ENCODE results near the gene NSD2.
"Not testable (repeated sequence)": the region's sequence is repeated elsewhere in the genome, so short reads cannot be mapped to it uniquely, and the experiment has no call there.

The NSD2 gene

DNA sequence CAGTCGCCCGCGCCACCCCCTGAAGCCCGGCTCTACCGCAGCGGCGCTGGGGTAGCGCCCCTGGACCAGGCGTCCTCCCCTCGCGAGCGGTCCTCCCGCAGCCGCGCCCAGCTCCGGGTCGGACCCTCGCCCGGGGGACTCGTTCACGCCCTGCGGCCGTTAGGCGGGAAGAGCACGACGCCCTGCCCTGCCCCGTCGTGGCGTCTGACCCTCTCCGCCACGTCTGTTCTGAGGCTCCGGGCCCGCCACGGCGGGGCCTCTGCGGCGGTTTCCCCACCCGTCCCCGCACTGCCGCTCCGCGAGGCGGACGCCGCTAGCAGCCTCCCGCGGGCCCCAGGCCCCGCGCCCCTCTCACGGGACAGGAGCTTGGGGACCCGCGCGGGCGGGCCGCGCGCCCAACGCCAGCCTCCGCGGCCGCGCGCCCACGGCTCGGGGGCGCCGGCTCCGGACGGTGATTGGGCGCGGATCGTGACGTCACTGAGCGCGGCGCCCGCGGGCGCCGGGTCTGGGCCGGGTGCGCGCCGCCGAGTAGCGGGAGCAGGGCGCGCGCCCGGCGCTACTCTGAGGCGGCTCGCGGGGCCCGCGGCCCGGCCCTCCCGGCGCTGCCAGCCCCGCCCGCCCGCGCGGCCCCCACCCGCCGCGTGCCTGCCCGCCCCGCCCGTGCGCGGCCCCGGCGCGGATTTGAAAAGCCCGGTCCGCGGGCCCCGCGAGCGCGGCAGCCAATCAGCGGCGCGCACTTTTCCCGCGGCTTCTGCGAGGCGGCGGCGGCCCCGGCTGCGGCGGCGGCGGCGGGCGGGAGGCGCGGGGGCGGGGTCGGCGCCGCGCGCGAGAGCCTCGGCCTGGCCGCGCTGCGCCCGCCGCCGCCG, at the start of gene NSD2:
NSD2 (plus strand) TSS at position 816 of the 866 bp plus-strand sequence. CDS start 29,262 bp downstream, outside the sequence.
- peak; percentile 86 to 90 for DNase-seq (ENCODE audit: low read depth in 2 of 2)

DNA sequence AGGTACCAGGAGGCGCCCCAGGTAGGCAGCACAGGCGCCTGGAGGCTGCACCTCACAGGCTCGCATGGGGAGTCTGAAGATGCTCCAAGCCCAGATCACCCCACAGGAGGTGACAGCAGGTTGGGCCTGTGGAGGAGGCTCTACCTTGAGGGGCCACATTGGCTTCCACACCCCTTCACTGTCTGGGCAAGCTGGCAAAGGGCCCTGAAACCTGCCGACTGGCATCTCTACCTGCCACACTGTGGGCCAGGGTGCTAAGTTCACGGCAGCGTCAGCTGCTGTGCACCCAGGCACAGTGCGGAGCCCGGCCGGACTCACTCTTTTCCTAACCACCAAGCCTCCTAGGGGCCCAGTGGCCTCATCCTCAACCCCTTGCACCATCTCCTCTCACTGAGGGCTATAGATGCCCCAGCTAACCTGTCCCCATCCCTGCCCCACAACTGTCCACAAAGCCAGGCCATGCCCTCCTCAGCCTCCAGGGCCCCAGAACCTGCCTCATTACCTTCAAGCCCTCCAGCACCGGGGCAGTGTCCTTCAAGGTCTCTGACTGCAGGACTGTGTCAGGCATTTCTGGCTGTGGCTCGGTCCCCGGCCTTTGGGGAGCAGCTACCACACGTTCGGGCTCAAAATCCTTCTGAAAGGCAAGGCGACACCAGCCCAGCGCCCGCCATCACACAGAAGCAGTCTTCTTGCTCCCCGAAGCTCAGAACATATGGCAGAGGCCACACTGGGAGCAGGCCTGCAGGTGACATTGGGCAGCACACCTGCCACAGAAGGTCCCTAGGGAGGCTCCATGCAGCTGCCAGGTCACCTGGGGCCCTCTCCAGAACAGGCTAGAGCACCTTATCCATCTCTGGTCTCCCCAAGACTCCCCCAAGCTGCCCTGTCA, 49.3 kb upstream of the NSD2 start:
- DNase-seq (ENCODE audit: low read depth in 2 of 2) = no peak

DNA sequence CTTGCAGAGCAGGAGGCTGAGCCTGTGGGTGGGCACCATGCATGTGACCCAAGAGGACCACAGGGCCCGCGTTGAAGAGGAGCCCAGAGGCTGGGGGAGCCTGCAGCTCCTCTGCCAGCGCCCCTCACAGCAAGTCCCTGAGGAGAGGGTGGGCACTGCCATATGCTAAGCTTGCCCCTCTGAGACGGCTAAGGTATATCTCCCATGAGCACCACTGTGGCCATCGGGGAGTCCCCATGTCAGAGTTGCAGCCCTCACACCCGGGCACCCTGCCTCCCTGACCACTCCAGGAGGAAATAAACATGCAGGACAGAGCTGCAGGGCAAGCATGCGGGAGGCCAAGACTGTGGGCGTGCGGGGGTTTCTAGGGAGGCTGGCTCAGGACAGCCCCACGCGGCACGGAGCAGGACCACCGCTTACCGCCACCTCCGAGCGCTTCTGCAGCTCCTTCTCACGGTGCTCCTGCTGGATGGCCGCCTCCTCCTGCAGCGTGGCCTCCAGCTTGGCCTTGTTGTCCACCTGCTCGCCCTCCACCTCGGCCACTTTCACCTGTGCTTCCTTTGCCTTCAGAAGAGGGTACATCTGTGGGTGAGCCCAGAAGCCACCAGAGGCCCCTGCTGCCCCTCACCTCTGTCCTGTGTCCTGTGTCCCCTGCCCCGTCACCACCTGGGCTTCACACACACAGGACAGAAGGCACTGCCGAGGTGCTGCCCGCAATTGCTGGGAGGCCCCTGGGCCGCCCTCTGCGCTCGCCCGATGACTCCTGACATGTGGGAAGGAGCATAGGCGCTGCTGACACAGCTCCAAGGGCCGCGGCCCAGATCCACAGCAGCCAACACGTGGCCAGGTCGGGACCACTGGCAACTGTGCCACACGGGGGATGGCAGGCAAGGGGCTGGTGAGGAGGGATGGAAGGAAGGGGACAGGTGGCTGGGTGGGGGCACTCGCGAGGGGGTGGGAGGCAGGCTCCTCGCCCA, 48.3 kb upstream of the NSD2 start:
- DNase-seq (ENCODE audit: low read depth in 2 of 2) = no peak

DNA sequence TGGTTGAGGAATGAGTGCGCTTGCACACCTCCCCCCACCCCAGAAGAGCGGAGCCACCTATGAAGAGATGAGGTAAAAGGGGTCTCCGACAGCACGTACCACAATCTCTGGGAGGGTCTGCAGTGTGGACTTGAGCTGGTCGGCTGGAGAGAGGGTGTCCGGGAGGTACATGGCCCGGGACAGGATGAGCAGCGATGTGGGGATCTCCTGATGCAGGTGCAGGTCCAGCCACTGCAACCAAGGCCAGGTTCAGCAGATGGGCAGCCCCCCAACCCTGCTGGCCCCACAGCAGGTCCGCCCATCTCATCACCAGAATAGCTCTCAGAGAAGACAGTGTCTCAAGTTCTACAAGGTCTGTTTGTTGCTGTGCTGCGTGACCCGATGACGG, 47.7 kb upstream of the NSD2 start:
- no peak for DNase-seq (ENCODE audit: low read depth in 2 of 2)

- no peak for DNase-seq (ENCODE audit: low read depth in 2 of 2)
These were observed 46.4 kb upstream of the NSD2 start for GRCh38 chr4:1824746-1825145.

GRCh38 chr4:1825326-1825725, 45.9 kb upstream of the NSD2 start:
- no peak for DNase-seq (ENCODE audit: low read depth in 2 of 2)

- no peak for DNase-seq (ENCODE audit: low read depth in 2 of 2)
These were observed 44.5 kb upstream of the NSD2 start for GRCh38 chr4:1826531-1827350.

GRCh38 chr4:1830234-1830633, 41.0 kb upstream of the NSD2 start:
- no peak for DNase-seq (ENCODE audit: low read depth in 2 of 2)

GRCh38 chr4:1830642-1831228, 40.5 kb upstream of the NSD2 start:
- DNase-seq (ENCODE audit: low read depth in 2 of 2) = no peak

DNA sequence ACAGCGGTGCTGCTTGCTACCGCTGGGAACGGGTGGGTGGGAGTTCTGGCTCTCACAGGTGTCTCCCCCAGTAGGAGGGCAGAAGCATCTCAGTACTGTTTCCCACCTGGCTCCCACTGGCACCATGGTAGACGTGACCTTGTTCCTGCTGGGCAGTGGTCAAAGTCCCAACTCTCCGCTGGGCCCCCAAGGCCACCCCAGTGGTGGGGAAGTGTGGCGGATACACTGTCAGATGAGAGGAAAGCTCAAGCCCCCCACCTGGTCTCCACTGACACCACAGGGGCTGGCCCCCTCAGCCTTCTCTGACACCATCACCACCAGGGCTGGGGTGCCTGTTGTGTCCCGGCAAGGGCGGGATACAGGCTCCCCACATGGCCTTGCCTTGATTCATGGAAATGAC, 39.9 kb upstream of the NSD2 start:
- DNase-seq (ENCODE audit: low read depth in 2 of 2) = no peak

GRCh38 chr4:1832690-1833089, 38.5 kb upstream of the NSD2 start:
- no peak for DNase-seq (ENCODE audit: low read depth in 2 of 2)

DNA sequence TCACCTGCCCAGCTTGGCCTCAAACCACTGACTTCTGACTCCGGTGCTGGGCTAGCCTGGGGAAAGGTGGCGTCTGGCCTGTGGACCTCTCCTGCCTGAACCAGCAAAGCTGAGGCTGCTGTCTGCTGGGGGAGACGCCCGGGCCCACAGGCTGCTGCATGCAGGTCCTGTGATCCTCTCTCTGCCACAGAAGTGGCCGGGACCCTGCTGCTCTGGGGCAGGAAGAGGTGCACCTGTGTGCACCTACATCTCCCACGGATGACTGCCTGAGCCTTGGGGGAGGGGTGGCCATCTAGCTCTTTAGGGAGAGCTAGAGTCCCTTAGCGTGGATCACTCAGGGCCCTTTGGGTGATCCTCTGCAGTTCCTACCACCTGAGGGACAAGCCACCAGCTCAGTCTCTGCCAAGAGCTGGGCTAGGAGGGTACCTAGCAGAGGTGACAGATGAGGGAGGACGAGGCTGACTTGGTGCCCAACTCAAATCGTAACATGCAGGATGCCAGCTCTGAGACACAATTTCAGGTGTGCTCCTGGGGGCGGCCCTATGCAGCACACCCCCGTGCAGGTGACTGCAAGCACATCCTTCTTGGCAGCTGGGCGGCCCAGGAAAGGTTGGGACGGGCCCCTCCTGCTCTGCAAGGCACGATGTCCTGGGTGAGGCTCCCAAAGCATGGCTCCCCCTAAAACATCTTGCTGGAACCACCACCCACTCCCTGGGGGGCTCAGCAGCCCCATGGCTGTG, 37.7 kb upstream of the NSD2 start:
- no peak for DNase-seq (ENCODE audit: low read depth in 2 of 2)

GRCh38 chr4:1834047-1834775, 37.0 kb upstream of the NSD2 start:
- no peak for DNase-seq (ENCODE audit: low read depth in 2 of 2)

GRCh38 chr4:1835836-1836235, 35.4 kb upstream of the NSD2 start:
- DNase-seq (ENCODE audit: low read depth in 2 of 2) = not testable (repeated sequence)

DNA sequence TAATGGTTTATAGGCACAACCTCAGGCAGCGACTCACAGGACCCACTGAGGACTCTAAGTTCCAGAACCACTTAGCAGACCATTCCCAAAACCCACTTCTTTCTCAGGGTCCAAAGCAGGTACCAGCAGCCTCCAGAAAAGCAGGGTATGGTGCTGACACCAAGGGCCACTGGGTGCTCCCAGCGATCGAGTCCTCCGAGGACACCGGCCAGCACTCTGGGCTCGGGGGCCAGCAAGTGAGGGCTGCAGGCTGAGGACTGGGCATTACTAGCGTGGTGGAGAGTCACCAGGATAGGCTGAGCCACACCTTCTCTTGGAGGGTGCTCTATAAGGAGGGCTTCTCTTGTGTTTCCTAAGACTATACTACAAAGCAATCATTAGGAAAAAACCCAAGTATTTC, 34.5 kb upstream of the NSD2 start:
- DNase-seq (ENCODE audit: low read depth in 2 of 2) = no peak

DNA sequence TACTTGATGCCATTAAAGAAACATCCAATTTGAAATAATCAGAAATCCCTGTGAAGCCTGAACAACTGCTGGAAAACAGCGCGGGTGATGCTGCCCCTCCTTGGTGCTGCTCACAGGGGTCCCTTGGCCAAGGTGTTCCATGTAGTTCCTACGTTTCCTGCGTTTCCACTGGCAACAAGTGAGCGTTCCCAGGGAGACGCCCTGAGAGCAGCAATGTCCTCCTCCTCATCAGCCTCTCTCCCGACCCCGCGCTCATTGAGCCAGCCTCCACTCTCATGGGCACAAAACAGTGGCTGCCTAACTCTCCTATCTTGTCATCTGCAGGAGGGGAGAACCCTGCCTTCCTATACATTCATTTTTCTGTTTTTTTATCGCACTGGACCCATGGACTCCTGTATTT, 34.1 kb upstream of the NSD2 start:
- no peak for DNase-seq (ENCODE audit: low read depth in 2 of 2)

- DNase-seq (ENCODE audit: low read depth in 2 of 2) = no peak
These were observed 31.9 kb upstream of the NSD2 start for GRCh38 chr4:1839282-1839681.

- no peak for DNase-seq (ENCODE audit: low read depth in 2 of 2)
These were observed 29.8 kb upstream of the NSD2 start for GRCh38 chr4:1841201-1841886.

- DNase-seq (ENCODE audit: low read depth in 2 of 2) = no peak
These were observed 29.3 kb upstream of the NSD2 start for GRCh38 chr4:1841887-1842210.

Measured in stimulated activated CD4-positive, alpha-beta T cell treated with anti-CD3 and anti-CD28 coated beads, Interleukin-1b, Interleukin-23, amount 100 ng/mL, for 4 hours (primary cell).